Right ventricle myocardium superior (tissue), 1 donor: Measurements from ENCODE around the gene FGF19. TPM values are rescaled to one million over a fixed set of nuclear protein-coding genes. Genes with fewer than 3 reads are reported as not detected.

Experiments
- ATAC-seq: fragments of 200-7000 bp; cut with Tn5 transposase; one replicate; pipeline ENCODE4 v1.9.1; 2020; ENCODE audit warnings: mild to moderate bottlenecking; ENCODE audit not compliant: poor library complexity
- DNase-seq: peaks from one replicate; pipeline ENCODE4 v3.0.0-alpha.2; 2020
- intact Hi-C: fragments of 100-400 bp; cut with DNase I; formaldehyde crosslinking; loops from one replicate; pipeline ENCODE4 v1.11.2; 2022
- total RNA-seq: library from RNA; stranded (reverse); fragmentation: NEBNext Ultra II Directional; extraction: Animal tissue kit (Norgen Biotek cat#: 25700); gene quantifications from one replicate; pipeline ENCODE4 v1.2.1, GENCODE V29; 2021
- donor health status: DM: no; HTN: yes; CAD: no; lungs with severe emphysema.

The FGF19 gene
- total RNA-seq, 1 donor from 2014 or later = not detected

- intact Hi-C loops = no loop called here
- ATAC-seq (no peak), DNase-seq (peak; percentile 24)
Observed at GRCh38 chr11:69664103-69664775, 39.6 kb downstream of the FGF19 start.

- ATAC-seq (no peak), DNase-seq (no peak)
- intact Hi-C loops = no loop called here
Observed at GRCh38 chr11:69663326-69663725, 40.5 kb downstream of the FGF19 start.

- ATAC-seq (no peak), DNase-seq (peak; percentile 32)
- intact Hi-C loops = no loop called here
Observed at GRCh38 chr11:69662806-69663205, 41.0 kb downstream of the FGF19 start.

GRCh38 chr11:69662021-69662698 is 41.7 kb downstream of the FGF19 start:
- intact Hi-C loops = no loop called here
- peak; percentile 67 for DNase-seq
- ATAC-seq = peak; percentile 63

- DNase-seq (no peak), ATAC-seq (no peak)
- intact Hi-C loops = no loop called here
Observed at GRCh38 chr11:69661413-69661715, 42.5 kb downstream of the FGF19 start.

GRCh38 chr11:69660001-69660500 is 43.8 kb downstream of the FGF19 start:
- DNase-seq = no peak
- intact Hi-C loops = no loop called here
- no peak for ATAC-seq

GRCh38 chr11:69659591-69659990 is 44.2 kb downstream of the FGF19 start:
- ATAC-seq = no peak
- intact Hi-C loops = no loop called here
- DNase-seq = no peak

GRCh38 chr11:69658626-69659450 is 45.0 kb downstream of the FGF19 start:
- intact Hi-C loops = no loop called here
- DNase-seq = no peak

GRCh38 chr11:69657911-69658625 is 45.8 kb downstream of the FGF19 start:
- intact Hi-C loops = no loop called here
- ATAC-seq (no peak), DNase-seq (no peak)

More at GRCh38 chr11:69658626-69659450, 45.0 kb downstream of the FGF19 start:
- no peak for ATAC-seq

GRCh38 chr11:69657456-69657910 is 46.3 kb downstream of the FGF19 start:
- DNase-seq (no peak), ATAC-seq (no peak)
- intact Hi-C loops = no loop called here

- ATAC-seq (no peak), DNase-seq (peak; percentile 17)
- intact Hi-C loops = no loop called here
Observed at GRCh38 chr11:69656536-69657455, 47.0 kb downstream of the FGF19 start.

GRCh38 chr11:69655479-69656428 is 48.1 kb downstream of the FGF19 start:
- DNase-seq (peak; percentile 27), ATAC-seq (no peak)

GRCh38 chr11:69654660-69655478 is 49.0 kb downstream of the FGF19 start:
- intact Hi-C loops = no loop called here
- DNase-seq (no peak), ATAC-seq (no peak)

More at GRCh38 chr11:69655479-69656428, 48.1 kb downstream of the FGF19 start:
- intact Hi-C loops = no loop called here

GRCh38 chr11:69654001-69654659 is 49.7 kb downstream of the FGF19 start:
- DNase-seq = no peak
- peak; percentile 23 for ATAC-seq
- intact Hi-C loops = no loop called here

GRCh38 chr11:69653406-69653960 is 50.3 kb downstream of the FGF19 start:
- ATAC-seq (no peak), DNase-seq (no peak)
- intact Hi-C loops = no loop called here
